Erythroblast (primary cell): ENCODE measurements around the gene FHAD1.

Experiments used
- GATA1 ChIP-seq: IDR thresholded peaks from 2 replicates; pipeline ENCODE4 v1.6.1; 2011; ENCODE audit warnings: low read depth, mild to moderate bottlenecking, control low read depth, low read length, moderate library complexity
- POLR2A ChIP-seq: IDR thresholded peaks from 2 replicates; pipeline ENCODE4 v1.6.1; 2011; ENCODE audit warnings: mild to moderate bottlenecking, low read length

- TF ChIP-seq POLR2A, result no peak
- TF ChIP-seq GATA1, result no peak
These were observed 30.4 kb downstream of the FHAD1 start for GRCh38 chr1:15277447-15277838.
